ENCODE data around the gene FKBP1A.

GRCh38 chr20:1373614-1374013 is 19.2 kb downstream of the FKBP1A start:
- no peak for TF ChIP-seq ZNF660 (tag by site-specific recombination; IDR thresholded peaks at IDR 0.05)
- no peak for TF ChIP-seq ZNF561 (tag by site-specific recombination; IDR thresholded peaks at IDR 0.05; ENCODE audit: borderline replicate concordance)
- TF ChIP-seq ZNF121 (tag by site-specific recombination; IDR thresholded peaks at IDR 0.05), result no peak
- TF ChIP-seq ZNF37A (tag by site-specific recombination; IDR thresholded peaks at IDR 0.05), result no peak
- TF ChIP-seq ZNF670 (tag by site-specific recombination; IDR thresholded peaks at IDR 0.05; ENCODE audit: low read depth), result no peak
- TF ChIP-seq CTCF (tag by site-specific recombination; IDR thresholded peaks at IDR 0.05), result no peak
- TF ChIP-seq ZNF776 (tag by site-specific recombination; IDR thresholded peaks at IDR 0.05; ENCODE audit: borderline replicate concordance), result no peak
- TF ChIP-seq MYNN (tag by site-specific recombination; IDR thresholded peaks at IDR 0.05; ENCODE audit: borderline replicate concordance), result no peak
- TF ChIP-seq TRIM28 (IDR thresholded peaks at IDR 0.05; ENCODE audit: borderline replicate concordance, low read length), result no peak
- no peak for TF ChIP-seq REST (tag by site-specific recombination; IDR thresholded peaks at IDR 0.05)
